Measurements from ENCODE around the gene POLA1.
A peak's percentile ranks its signal among the peaks of the same experiment; 100 is the strongest.

- no peak for TF ChIP-seq CTCF (IDR thresholded peaks at IDR 0.05)
- TF ChIP-seq EZH2 (IDR thresholded peaks at IDR 0.05): peak; percentile 52
- TF ChIP-seq EZH2phosphoT487 (IDR thresholded peaks at IDR 0.05): no peak
Observed at GRCh38 chrX:25009407-25009806, 315.7 kb downstream of the POLA1 start.

All from neural progenitor cell (in vitro differentiated cells).